ENCODE measurements around the gene ZNF610.

ZNF610 gene

GRCh38 chr19:52398081-52398441 is 62.0 kb downstream of the ZNF610 start:
- no peaks in the 10 kb centered on the region for H3K27me3 ChIP-seq (ENCODE audit: low read depth, low read length)
- H4K20me1 ChIP-seq (ENCODE audit: insufficient read depth, low read length) = no peaks in the 10 kb centered on the region
- H3K9ac ChIP-seq (ENCODE audit: low read length) = no peak overlapping the region
- no peaks in the 10 kb centered on the region for H3K79me2 ChIP-seq (ENCODE audit: low read length)
- peaks cover 14% of the 10 kb centered on the region; the same call in 1 of the 2 replicates for H3K9me3 ChIP-seq (ENCODE audit: insufficient read depth, low read length)
- TF ChIP-seq EZH2phosphoT487 (IDR thresholded peaks at IDR 0.05; ENCODE audit: low read depth) = no peak
- TF ChIP-seq CTCF (IDR thresholded peaks at IDR 0.05; ENCODE audit: low read depth, low read length) = no peak
- no peak overlapping the region for H2AFZ ChIP-seq (ENCODE audit: low read depth, low read length)
- H3K4me3 ChIP-seq (ENCODE audit: low read length) = no peak overlapping the region
- H3K4me1 ChIP-seq (ENCODE audit: low read length) = no peaks in the 10 kb centered on the region
- no peak overlapping the region for H3K4me2 ChIP-seq (ENCODE audit: low read length)
- H3K36me3 ChIP-seq (replicated peaks; ENCODE audit: low read depth, low read length) = no peaks in the 10 kb centered on the region
- H3K27ac ChIP-seq (ENCODE audit: low read length) = no peak overlapping the region

- no peak overlapping the region for H3K27ac ChIP-seq (ENCODE audit: low read length)
- no peaks in the 10 kb centered on the region for H4K20me1 ChIP-seq (ENCODE audit: insufficient read depth, low read length)
- H3K9me3 ChIP-seq (ENCODE audit: insufficient read depth, low read length) = peaks cover 10% of the 10 kb centered on the region
- no peak overlapping the region for H3K9ac ChIP-seq (ENCODE audit: low read length)
- no peaks in the 10 kb centered on the region for H3K27me3 ChIP-seq (ENCODE audit: low read depth, low read length)
- no peak overlapping the region for H3K4me2 ChIP-seq (ENCODE audit: low read length)
- H3K4me3 ChIP-seq (ENCODE audit: low read length) = no peak overlapping the region
- no peaks in the 10 kb centered on the region for H3K79me2 ChIP-seq (ENCODE audit: low read length)
- no peaks in the 10 kb centered on the region for H3K36me3 ChIP-seq (replicated peaks; ENCODE audit: low read depth, low read length)
- H2AFZ ChIP-seq (ENCODE audit: low read depth, low read length) = no peak overlapping the region
- TF ChIP-seq CTCF (IDR thresholded peaks at IDR 0.05; ENCODE audit: low read depth, low read length) (no peak), EZH2phosphoT487 (IDR thresholded peaks at IDR 0.05; ENCODE audit: low read depth) (no peak)
- H3K4me1 ChIP-seq (ENCODE audit: low read length) = no peaks in the 10 kb centered on the region
Observed at GRCh38 chr19:52410276-52410675, 74.2 kb downstream of the ZNF610 start.

- Histone ChIP-seq H3K4me3 (ENCODE audit: low read length) (no peak overlapping the region), H3K4me2 (ENCODE audit: low read length) (no peak overlapping the region), H2AFZ (ENCODE audit: low read depth, low read length) (no peak overlapping the region), H4K20me1 (ENCODE audit: insufficient read depth, low read length) (no peaks in the 10 kb centered on the region), H3K4me1 (ENCODE audit: low read length) (no peaks in the 10 kb centered on the region), H3K27me3 (ENCODE audit: low read depth, low read length) (no peaks in the 10 kb centered on the region), H3K36me3 (replicated peaks; ENCODE audit: low read depth, low read length) (no peaks in the 10 kb centered on the region), H3K9me3 (ENCODE audit: insufficient read depth, low read length) (peaks cover 22% of the 10 kb centered on the region; the same call in 1 of the 2 replicates), H3K9ac (ENCODE audit: low read length) (no peak overlapping the region), H3K27ac (ENCODE audit: low read length) (no peak overlapping the region), H3K79me2 (ENCODE audit: low read length) (no peaks in the 10 kb centered on the region)
- TF ChIP-seq EZH2phosphoT487 (IDR thresholded peaks at IDR 0.05; ENCODE audit: low read depth) (no peak), CTCF (IDR thresholded peaks at IDR 0.05; ENCODE audit: low read depth, low read length) (no peak)
Observed at GRCh38 chr19:52415711-52416110, 79.7 kb downstream of the ZNF610 start.
